Neural progenitor cell (in vitro differentiated cells): Measurements from ENCODE around the gene PXDN.

ENCODE experiments used
- EZH2 ChIP-seq: fragments of 200-600 bp; sonication (generic); IDR thresholded peaks from 2 replicates; pipeline ENCODE4 v1.6.1; 2017; ENCODE audit warnings: antibody characterized with exemption, mild to moderate bottlenecking, moderate library complexity
- EZH2phosphoT487 ChIP-seq: fragments of 200-600 bp; sonication (generic); IDR thresholded peaks from 2 replicates; pipeline ENCODE4 v1.6.1; 2017; ENCODE audit warnings: antibody characterized with exemption
- TF ChIP-seq, protein P1 (sequence below): fragments of 200-600 bp; sonication (generic); IDR thresholded peaks from 2 replicates; pipeline ENCODE4 v1.5.1; 2017; ENCODE audit warnings: antibody characterized with exemption, mild to moderate bottlenecking

- TF ChIP-seq, protein P1, sequence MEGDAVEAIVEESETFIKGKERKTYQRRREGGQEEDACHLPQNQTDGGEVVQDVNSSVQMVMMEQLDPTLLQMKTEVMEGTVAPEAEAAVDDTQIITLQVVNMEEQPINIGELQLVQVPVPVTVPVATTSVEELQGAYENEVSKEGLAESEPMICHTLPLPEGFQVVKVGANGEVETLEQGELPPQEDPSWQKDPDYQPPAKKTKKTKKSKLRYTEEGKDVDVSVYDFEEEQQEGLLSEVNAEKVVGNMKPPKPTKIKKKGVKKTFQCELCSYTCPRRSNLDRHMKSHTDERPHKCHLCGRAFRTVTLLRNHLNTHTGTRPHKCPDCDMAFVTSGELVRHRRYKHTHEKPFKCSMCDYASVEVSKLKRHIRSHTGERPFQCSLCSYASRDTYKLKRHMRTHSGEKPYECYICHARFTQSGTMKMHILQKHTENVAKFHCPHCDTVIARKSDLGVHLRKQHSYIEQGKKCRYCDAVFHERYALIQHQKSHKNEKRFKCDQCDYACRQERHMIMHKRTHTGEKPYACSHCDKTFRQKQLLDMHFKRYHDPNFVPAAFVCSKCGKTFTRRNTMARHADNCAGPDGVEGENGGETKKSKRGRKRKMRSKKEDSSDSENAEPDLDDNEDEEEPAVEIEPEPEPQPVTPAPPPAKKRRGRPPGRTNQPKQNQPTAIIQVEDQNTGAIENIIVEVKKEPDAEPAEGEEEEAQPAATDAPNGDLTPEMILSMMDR: no peak
- TF ChIP-seq EZH2 (no peak), EZH2phosphoT487 (no peak)
Observed at GRCh38 chr2:1746174-1747064, 2.1 kb upstream of the PXDN start.
